ENCODE results near the gene GSG1L. TPM values are rescaled to one million over a fixed set of nuclear protein-coding genes. Genes with fewer than 3 reads are reported as not detected.

GSG1L gene
- not detected for total RNA-seq

GRCh38 chr16:28063591-28064061, at the start of gene GSG1L:
TSS of gene GSG1L (minus strand) at chr16:28063714. CDS start at chr16:28063424, 290 bp downstream.
- no peak within 1 kb of the TSS for H3K27ac ChIP-seq

GRCh38 chr16:28112908-28113307, 49.4 kb upstream of the GSG1L start:
- H3K27me3 ChIP-seq: no peaks in the 10 kb centered on the region
- no peaks in the 10 kb centered on the region for H3K9me3 ChIP-seq
- TF ChIP-seq POLR2AphosphoS5 (IDR thresholded peaks at IDR 0.05) (no peak), CTCF (IDR thresholded peaks at IDR 0.05) (no peak), POLR2A (IDR thresholded peaks at IDR 0.05) (no peak)
- no peak overlapping the region for H3K4me3 ChIP-seq
- DNase-seq (ENCODE audit: low spot score in 2 of 2): no peak
- intact Hi-C loops (cut with DNase I; ENCODE audit: low total_unique reads): no loop called here
- H3K4me1 ChIP-seq: no peaks in the 10 kb centered on the region
- no peaks in the 10 kb centered on the region for H3K36me3 ChIP-seq
- no peak overlapping the region for H3K27ac ChIP-seq

More at GRCh38 chr16:28063591-28064061, at the start of gene GSG1L:
- DNase-seq (ENCODE audit: low spot score in 2 of 2): no peak
- TF ChIP-seq CTCF (IDR thresholded peaks at IDR 0.05) (no peak), POLR2A (IDR thresholded peaks at IDR 0.05) (no peak), POLR2AphosphoS5 (IDR thresholded peaks at IDR 0.05) (no peak)
- Histone ChIP-seq H3K4me3 (peak within 1 kb of the TSS in 2 of 3 donors; percentile 33 to 57), H3K4me1 (no peaks in the 10 kb centered on the region), H3K27me3 (peaks cover 4 to 58% of the 10 kb centered on the region in 2 donors), H3K36me3 (no peaks in the 10 kb centered on the region), H3K9me3 (no peaks in the 10 kb centered on the region)
- intact Hi-C loops (cut with DNase I; ENCODE audit: low total_unique reads): no loop called here

GRCh38 chr16:28110977-28111376, 47.5 kb upstream of the GSG1L start:
- H3K36me3 ChIP-seq: peaks cover 2% of the 10 kb centered on the region
- no peak for DNase-seq (ENCODE audit: low spot score in 2 of 2)

GRCh38 chr16:28110479-28110878, 47.0 kb upstream of the GSG1L start:
- H3K27ac ChIP-seq: no peak overlapping the region
- no peak overlapping the region for H3K4me3 ChIP-seq
- DNase-seq (ENCODE audit: low spot score in 2 of 2): no peak
- intact Hi-C loops (cut with DNase I; ENCODE audit: low total_unique reads): no loop called here
- H3K27me3 ChIP-seq: no peaks in the 10 kb centered on the region
- no peak for TF ChIP-seq POLR2AphosphoS5 (IDR thresholded peaks at IDR 0.05)
- TF ChIP-seq CTCF (IDR thresholded peaks at IDR 0.05): no peak
- TF ChIP-seq POLR2A (IDR thresholded peaks at IDR 0.05): no peak
- H3K36me3 ChIP-seq: peaks cover 5% of the 10 kb centered on the region
- no peaks in the 10 kb centered on the region for H3K9me3 ChIP-seq
- no peaks in the 10 kb centered on the region for H3K4me1 ChIP-seq

More at GRCh38 chr16:28110977-28111376, 47.5 kb upstream of the GSG1L start:
- H3K27ac ChIP-seq: no peak overlapping the region
- H3K4me3 ChIP-seq: no peak overlapping the region
- no peaks in the 10 kb centered on the region for H3K27me3 ChIP-seq
- H3K9me3 ChIP-seq: no peaks in the 10 kb centered on the region
- intact Hi-C loops (cut with DNase I; ENCODE audit: low total_unique reads): no loop called here
- no peaks in the 10 kb centered on the region for H3K4me1 ChIP-seq
- TF ChIP-seq POLR2AphosphoS5 (IDR thresholded peaks at IDR 0.05): no peak

- no peaks in the 10 kb centered on the region for H3K9me3 ChIP-seq
- no peak overlapping the region for H3K27ac ChIP-seq
- H3K4me1 ChIP-seq: no peaks in the 10 kb centered on the region
- H3K27me3 ChIP-seq: no peaks in the 10 kb centered on the region
- no peak for DNase-seq (ENCODE audit: low spot score in 2 of 2)
- no peak overlapping the region for H3K4me3 ChIP-seq
- TF ChIP-seq CTCF (IDR thresholded peaks at IDR 0.05) (no peak), POLR2AphosphoS5 (IDR thresholded peaks at IDR 0.05) (no peak), POLR2A (IDR thresholded peaks at IDR 0.05) (no peak)
- intact Hi-C loops (cut with DNase I; ENCODE audit: low total_unique reads): no loop called here
- H3K36me3 ChIP-seq: peaks cover 6% of the 10 kb centered on the region
Observed at GRCh38 chr16:28110074-28110473, 46.6 kb upstream of the GSG1L start.
